HepG2 (cell line): Measurements from ENCODE around the gene BLOC1S4. TPM values are rescaled to one million over a fixed set of nuclear protein-coding genes. Genes with fewer than 3 reads are reported as not detected.

Experiments used
- PHF8 ChIP-seq: sonication (generic); formaldehyde crosslinking; IDR thresholded peaks from 2 replicates; pipeline ENCODE4 v1.5.0; 2020; ENCODE audit warnings: missing genetic modification reagents
- RORA ChIP-seq: sonication (generic); formaldehyde crosslinking; IDR thresholded peaks from 2 replicates; pipeline ENCODE4 v1.5.0; 2020; ENCODE audit warnings: mild to moderate bottlenecking, missing genetic modification reagents, moderate library complexity
- ZNF12 ChIP-seq: sonication (generic); formaldehyde crosslinking; IDR thresholded peaks from 2 replicates; pipeline ENCODE4 v1.5.0; 2020; ENCODE audit warnings: missing genetic modification reagents
- ZNF260 ChIP-seq: sonication (generic); formaldehyde crosslinking; IDR thresholded peaks from 2 replicates; pipeline ENCODE4 v1.4.0; 2020; ENCODE audit warnings: missing genetic modification reagents, low read depth, mild to moderate bottlenecking, borderline replicate concordance
- polyA plus RNA-seq, 8 experiments: library from polyadenylated mRNA; depleted of rRNA in 3 of 8; stranded (reverse) in 7 of 8; unstranded in 1 of 8; fragments of >200 nt; fragmentation: Illumina TruSeq in 4 of 8; extraction: Trizol in 4 of 8; gene quantifications; 2 replicates each; pipeline versions ENCODE4 v1.2.1 to v1.2.3, GENCODE V29; 2011 to 2016; ENCODE audit warnings: low read depth in 4 of 8, missing spikeins in 1 of 8, mixed read lengths in 1 of 8; ENCODE audit not compliant: insufficient read depth in 1 of 8
- total RNA-seq, 5 experiments: library from RNA; depleted of rRNA; stranded (reverse); fragments of >200 nt; fragmentation: Illumina TruSeq; extraction: Trizol; gene quantifications; 2 replicates each; pipeline ENCODE4 v1.2.3, GENCODE V29; 2016; ENCODE audit warnings: low read depth in 1 of 5
- TF ChIP-seq, protein P1 (sequence below): sonication (generic); formaldehyde crosslinking; IDR thresholded peaks from 2 replicates; pipeline ENCODE4 v1.8.1; 2023; ENCODE audit warnings: mild to moderate bottlenecking, moderate library complexity, missing genetic modification reagents
- TF ChIP-seq, protein P2 (sequence below): sonication (generic); formaldehyde crosslinking; IDR thresholded peaks from 2 replicates; pipeline ENCODE4 v1.5.1; 2020; ENCODE audit warnings: missing genetic modification reagents, mild to moderate bottlenecking, borderline replicate concordance
- TF ChIP-seq, protein P3 (sequence below): sonication (generic); formaldehyde crosslinking; IDR thresholded peaks from 2 replicates; pipeline ENCODE4 v1.4.0; 2020; ENCODE audit warnings: missing genetic modification reagents, mild to moderate bottlenecking, borderline replicate concordance
- TF ChIP-seq, protein P4 (sequence below): sonication (generic); formaldehyde crosslinking; IDR thresholded peaks from 2 replicates; pipeline ENCODE4 v1.5.1; 2020; ENCODE audit warnings: mild to moderate bottlenecking, missing genetic modification reagents, borderline replicate concordance

The BLOC1S4 gene
- total and polyA plus RNA-seq, 2 of the 13 experiments (the other 11 are each of a cell fraction or from before 2014, with no cell fraction given): 15.5 to 20.9 TPM

DNA sequence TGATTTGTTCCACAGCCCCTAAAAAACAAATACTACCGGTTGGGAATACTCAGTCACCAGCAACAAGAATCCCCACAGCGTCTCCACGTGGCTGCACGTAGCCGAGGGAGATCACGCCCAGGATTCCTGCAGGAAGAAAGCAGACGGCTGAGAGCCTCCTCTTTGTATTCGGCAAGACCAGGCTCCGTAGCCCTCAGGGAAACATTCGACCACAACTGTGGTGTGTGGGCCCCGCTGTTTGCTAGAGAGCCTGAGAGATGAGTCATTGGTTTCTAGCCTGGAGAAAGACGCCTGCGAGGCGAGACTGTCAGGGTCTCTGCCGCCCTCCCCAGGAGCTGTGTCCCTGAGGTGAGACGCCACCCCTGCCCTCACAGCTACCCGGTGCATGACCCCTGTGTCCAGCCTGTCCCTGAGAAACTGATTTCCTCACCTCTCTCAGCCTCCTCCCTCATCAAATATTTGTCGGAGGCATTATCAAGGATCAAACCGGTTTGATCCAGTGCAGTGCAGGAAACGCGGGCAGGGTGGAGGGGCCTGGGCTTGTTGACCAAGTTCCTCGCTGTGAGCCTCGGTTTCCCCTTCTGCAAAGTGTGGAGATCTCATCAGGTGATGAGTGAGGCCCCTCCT, 27.0 kb upstream of the BLOC1S4 start (continued):
- TF ChIP-seq ZNF260 (CRISPR knock-in tag): no peak
- TF ChIP-seq, protein P1, sequence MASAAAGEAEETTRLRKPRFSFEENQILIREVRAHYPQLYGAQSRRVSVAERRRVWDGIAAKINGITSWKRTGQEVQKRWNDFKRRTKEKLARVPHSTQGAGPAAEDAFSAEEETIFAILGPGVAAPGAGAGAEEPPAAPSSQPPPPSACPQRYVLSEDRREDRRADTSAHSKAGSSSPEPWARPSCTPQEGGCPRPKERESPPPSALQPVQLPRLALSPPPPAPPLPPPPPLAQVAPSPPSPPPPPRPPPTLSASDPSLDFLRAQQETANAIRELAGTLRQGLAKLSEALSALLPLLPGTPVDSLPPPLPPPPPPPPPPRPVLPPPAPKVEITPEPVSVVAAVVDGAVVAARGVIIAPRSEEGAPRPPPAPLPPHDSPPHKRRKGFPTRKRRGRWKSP (CRISPR knock-in tag): no peak
- peak; percentile 35; the same call in 1 of the 2 replicates for TF ChIP-seq PHF8
- TF ChIP-seq RORA: no peak
- TF ChIP-seq, protein P2, sequence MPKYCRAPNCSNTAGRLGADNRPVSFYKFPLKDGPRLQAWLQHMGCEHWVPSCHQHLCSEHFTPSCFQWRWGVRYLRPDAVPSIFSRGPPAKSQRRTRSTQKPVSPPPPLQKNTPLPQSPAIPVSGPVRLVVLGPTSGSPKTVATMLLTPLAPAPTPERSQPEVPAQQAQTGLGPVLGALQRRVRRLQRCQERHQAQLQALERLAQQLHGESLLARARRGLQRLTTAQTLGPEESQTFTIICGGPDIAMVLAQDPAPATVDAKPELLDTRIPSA (CRISPR knock-in tag): no peak
- TF ChIP-seq ZNF12: no peak
- TF ChIP-seq, protein P3, sequence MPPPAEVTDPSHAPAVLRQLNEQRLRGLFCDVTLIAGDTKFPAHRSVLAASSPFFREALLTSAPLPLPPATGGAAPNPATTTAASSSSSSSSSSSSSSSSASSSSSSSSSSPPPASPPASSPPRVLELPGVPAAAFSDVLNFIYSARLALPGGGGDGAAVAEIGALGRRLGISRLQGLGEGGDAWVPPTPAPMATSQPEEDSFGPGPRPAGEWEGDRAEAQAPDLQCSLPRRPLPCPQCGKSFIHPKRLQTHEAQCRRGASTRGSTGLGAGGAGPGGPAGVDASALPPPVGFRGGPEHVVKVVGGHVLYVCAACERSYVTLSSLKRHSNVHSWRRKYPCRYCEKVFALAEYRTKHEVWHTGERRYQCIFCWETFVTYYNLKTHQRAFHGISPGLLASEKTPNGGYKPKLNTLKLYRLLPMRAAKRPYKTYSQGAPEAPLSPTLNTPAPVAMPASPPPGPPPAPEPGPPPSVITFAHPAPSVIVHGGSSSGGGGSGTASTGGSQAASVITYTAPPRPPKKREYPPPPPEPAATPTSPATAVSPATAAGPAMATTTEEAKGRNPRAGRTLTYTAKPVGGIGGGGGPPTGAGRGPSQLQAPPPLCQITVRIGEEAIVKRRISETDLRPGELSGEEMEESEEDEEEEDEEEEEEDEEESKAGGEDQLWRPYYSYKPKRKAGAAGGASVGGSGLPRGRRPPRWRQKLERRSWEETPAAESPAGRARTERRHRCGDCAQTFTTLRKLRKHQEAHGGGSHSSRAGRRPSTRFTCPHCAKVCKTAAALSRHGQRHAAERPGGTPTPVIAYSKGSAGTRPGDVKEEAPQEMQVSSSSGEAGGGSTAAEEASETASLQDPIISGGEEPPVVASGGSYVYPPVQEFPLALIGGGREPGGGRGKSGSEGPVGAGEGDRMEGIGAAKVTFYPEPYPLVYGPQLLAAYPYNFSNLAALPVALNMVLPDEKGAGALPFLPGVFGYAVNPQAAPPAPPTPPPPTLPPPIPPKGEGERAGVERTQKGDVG: 0 out of 2 replicates have a peak, but pooled peaks have one; percentile 52
- TF ChIP-seq, protein P4, sequence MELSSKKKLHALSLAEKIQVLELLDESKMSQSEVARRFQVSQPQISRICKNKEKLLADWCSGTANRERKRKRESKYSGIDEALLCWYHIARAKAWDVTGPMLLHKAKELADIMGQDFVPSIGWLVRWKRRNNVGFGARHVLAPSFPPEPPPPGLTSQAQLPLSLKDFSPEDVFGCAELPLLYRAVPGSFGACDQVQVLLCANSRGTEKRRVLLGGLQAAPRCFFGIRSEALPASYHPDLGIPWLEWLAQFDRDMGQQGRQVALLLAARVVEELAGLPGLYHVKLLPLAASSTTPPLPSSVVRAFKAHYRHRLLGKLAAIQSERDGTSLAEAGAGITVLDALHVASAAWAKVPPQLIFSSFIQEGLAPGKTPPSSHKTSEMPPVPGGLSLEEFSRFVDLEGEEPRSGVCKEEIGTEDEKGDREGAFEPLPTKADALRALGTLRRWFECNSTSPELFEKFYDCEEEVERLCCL: no peak
